NCI-H2107 treated with DMSO at 0.1 percent for 48 hours (cell line): ENCODE results near the gene RIPOR1.
A peak's percentile ranks its signal among the peaks of the same experiment; 100 is the strongest.
"Not testable (repeated sequence)": the region's sequence is repeated elsewhere in the genome, so short reads cannot be mapped to it uniquely, and the experiment has no call there.

Source experiments
- DNase-seq: peaks from one replicate; lab custom pipeline; 2025; ENCODE audit not compliant: unreplicated experiment; lab: John Stamatoyannopoulos, UW

RIPOR1 gene, protein sequence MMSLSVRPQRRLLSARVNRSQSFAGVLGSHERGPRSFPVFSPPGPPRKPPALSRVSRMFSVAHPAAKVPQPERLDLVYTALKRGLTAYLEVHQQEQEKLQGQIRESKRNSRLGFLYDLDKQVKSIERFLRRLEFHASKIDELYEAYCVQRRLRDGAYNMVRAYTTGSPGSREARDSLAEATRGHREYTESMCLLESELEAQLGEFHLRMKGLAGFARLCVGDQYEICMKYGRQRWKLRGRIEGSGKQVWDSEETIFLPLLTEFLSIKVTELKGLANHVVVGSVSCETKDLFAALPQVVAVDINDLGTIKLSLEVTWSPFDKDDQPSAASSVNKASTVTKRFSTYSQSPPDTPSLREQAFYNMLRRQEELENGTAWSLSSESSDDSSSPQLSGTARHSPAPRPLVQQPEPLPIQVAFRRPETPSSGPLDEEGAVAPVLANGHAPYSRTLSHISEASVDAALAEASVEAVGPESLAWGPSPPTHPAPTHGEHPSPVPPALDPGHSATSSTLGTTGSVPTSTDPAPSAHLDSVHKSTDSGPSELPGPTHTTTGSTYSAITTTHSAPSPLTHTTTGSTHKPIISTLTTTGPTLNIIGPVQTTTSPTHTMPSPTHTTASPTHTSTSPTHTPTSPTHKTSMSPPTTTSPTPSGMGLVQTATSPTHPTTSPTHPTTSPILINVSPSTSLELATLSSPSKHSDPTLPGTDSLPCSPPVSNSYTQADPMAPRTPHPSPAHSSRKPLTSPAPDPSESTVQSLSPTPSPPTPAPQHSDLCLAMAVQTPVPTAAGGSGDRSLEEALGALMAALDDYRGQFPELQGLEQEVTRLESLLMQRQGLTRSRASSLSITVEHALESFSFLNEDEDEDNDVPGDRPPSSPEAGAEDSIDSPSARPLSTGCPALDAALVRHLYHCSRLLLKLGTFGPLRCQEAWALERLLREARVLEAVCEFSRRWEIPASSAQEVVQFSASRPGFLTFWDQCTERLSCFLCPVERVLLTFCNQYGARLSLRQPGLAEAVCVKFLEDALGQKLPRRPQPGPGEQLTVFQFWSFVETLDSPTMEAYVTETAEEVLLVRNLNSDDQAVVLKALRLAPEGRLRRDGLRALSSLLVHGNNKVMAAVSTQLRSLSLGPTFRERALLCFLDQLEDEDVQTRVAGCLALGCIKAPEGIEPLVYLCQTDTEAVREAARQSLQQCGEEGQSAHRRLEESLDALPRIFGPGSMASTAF

DNA sequence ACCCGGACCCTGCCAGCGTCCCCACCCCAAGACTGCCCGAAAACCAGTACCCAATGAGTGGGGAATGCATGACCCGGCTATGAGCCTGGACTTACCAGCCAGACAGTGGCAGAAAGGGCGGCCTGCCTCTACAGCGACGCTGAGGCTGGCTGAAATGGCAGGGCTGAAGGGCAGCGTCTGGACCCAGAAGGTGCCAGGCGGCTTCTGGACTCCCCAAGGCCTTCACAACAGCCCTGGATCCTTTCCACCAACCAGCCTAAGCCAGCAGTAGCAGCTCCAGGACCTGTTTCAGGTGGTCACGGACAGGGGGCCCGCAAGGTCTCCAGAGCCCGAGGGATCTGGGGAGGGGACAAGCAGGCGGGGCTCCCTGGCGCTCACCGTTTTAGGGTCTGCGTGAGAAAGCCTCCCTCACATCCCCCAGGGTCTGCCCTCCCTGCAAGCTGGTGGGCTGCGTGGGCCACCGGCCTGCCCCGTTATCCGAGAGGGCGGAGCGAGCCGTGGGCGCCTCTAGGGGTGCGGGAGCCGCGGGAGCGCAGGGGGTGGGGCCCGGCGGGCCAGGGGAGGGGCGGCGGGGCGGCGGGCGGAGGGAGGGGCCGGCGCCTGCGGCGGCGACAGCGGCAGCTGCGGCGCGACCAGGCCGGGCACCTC lies at the start of gene RIPOR1:
Gene RIPOR1, plus strand, starts transcription at position 608 of the 648 bp plus-strand sequence. CDS start 9,618 bp downstream, outside the sequence.
- DNase-seq, result no peak

DNA sequence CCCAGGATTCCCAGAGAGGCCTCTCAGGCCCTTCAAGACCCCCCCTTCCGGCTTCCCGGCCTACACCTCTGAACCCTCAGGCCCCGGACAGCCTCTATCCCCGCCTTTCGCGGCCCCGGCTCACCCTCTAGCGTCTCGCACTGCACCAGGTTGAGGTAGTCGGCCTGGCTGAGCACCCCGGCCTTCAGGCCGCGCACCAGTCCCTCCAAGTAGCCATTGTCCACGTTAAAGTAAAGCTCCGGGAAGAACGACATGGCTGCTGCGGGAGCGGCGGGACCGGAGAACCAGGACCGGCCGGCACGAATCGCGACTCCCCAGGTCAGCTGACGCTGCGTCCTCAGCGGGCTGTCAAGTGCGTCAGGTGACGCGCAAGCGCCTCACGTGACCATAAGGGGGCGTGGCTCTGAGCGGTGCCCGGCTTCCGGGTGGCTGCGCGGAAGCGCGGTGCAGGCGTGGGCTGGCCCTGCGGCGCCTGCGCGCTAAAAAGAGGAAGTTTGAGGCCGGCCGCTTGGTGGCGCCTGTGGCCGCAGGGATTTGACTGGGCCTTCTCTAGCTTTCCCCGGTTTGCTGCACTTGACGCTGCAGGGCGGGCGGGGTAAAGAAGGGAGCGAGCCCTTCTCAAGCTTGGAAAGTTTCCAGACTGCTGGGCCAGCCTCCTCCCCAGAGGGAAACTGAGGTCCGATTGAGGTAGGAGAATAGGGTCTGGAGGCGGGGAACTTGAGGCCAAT lies 47.6 kb upstream of the RIPOR1 start, which contains the start of gene ATP6V0D1:
Gene ATP6V0D1, minus strand, starts transcription at position 325 of the 728 bp plus-strand sequence. Its CDS starts 71 bp downstream, at position 254.
- peak; percentile 83 for DNase-seq

DNA sequence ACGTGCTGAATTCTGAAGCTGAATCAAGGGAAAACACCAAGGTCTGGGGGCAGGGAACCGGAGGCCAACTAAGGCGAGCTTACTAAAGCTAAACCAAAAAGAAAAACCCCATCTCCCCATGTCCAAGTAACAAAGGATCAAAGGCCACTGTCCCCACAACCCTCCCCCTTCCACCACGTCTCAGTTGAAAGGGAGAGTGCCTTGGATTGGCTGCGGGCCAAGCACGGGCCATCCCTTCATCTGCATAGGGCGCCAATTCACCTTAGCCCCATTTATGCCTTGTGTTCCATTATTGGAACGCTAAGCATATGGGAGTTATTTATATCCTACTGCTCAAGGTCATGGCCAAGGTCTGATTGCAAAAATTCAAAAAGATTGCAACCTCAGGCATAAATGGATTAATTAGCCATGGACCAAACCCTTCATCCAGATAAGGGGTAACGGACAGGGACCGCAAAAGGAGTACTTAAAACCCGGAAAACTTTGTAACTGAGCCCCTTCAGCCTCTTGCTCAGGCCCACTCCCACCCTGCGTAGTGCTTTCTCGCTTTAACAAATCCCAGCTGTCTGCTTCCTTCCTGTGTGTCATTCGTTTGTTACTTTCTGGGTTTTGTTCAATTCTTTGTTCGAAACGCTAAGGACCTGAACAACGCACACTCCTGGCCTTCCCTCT lies 46.9 kb upstream of the RIPOR1 start:
- DNase-seq, result peak; percentile 63

DNA sequence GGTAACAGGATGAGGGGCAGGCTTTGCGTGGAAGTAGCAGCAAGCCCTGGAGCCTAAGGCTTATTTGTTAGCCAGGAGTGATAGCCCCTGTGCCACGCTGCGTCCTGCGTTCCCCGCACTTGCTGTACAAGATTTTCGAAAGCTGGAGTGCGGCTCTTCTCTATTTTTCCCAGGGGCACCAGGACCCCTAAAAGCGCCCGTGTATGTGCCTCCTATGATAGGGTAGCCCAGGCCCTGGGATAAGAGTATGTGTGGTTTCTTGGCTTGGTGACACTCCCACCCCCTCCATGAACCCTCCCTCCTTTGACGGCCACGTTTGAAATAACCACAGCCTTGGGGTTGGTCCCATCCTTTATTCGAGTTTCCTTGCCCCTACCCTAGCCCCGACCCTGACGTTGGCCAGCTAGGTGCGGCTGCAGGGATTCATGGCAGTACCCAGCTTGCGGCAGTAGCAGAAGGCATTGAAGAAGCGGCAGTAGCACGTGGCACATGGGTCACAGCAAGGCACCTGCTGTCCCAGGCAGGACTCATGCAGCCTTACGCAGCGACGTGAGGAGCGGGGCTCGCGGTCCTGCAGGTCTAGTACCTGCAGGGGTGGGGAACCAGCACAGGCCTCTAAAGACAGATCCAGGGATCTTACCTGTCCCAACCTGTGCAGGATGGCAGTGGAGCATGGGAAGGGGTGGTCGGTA lies 46.2 kb upstream of the RIPOR1 start:
- DNase-seq, result no peak

- no peak for DNase-seq
Measured at GRCh38 chr16:67483150-67483549, 45.5 kb upstream of the RIPOR1 start, which contains the start of gene AGRP. AGRP (minus strand) TSS chr16:67483547; CDS start chr16:67483398, 149 bp downstream.

DNA sequence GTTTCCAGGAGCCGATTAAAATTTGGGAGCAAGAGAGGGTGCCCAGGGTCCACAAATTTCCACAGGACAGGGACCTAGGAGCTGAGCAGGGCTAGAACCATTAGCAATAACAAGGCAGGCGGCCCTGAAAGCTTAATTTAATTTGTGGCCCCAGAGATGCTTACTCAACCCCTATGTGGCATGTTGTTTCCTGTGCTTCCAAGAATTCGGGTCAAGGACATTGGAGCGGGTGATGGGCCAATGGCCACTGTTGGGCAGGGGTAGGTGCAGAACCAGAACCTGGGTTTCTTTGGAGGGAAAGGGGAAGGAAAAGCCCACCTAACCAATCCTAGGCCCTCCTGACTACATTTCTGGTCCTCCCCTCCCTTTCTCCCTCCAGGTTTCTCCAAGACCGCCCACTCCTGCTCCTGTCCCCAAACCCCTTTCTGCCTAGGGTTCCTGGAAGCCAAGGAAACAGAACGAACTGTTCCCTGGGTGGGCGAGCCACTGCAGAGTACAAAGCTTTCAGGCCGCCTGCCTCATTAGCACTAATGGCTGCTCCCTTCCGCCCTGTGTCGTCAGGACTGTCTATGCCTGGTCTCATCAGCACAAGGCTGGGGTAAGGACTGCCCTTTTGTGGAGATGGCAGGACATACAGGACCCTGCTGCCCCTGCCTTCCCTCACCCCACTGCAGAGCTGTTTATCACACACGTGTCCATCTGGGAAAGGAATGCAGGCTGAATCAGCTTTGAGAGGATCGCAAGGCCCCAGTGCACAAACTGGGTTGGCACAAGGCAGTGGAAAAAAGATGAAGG lies 44.7 kb upstream of the RIPOR1 start:
- DNase-seq, result no peak

DNA sequence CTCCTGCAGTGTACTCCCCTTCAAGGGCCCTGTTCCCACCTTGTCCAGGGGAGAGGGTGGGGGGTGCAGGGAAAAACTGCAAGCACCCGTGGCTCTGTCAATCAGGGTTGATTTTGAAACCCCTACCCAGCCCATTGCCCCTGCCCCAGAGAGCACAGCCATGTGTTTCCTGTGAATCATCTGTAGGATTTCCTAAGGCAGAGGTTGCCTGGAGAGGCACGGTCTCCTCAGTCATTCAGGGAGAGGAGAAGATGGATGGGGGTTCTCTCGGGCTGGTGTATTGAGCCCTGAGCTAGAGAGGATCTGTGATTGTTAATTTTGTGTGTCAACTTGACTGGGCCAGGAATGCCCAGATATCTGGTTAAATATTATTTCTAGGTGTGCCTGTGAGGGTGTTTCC lies 41.8 kb upstream of the RIPOR1 start:
- DNase-seq, result no peak

- DNase-seq, result not testable (repeated sequence)
Measured at GRCh38 chr16:67487561-67487960, 41.1 kb upstream of the RIPOR1 start.

- DNase-seq, result no peak
Measured at GRCh38 chr16:67489401-67490083, 39.1 kb upstream of the RIPOR1 start.

GRCh38 chr16:67490335-67491096 lies 38.1 kb upstream of the RIPOR1 start:
- DNase-seq, result no peak

- no peak for DNase-seq
Measured at GRCh38 chr16:67499106-67499505, 29.5 kb upstream of the RIPOR1 start.

- no peak for DNase-seq
Measured at GRCh38 chr16:67504031-67505021, 24.3 kb upstream of the RIPOR1 start.

- DNase-seq, result no peak
Measured at GRCh38 chr16:67506468-67506867, 22.2 kb upstream of the RIPOR1 start.

DNA sequence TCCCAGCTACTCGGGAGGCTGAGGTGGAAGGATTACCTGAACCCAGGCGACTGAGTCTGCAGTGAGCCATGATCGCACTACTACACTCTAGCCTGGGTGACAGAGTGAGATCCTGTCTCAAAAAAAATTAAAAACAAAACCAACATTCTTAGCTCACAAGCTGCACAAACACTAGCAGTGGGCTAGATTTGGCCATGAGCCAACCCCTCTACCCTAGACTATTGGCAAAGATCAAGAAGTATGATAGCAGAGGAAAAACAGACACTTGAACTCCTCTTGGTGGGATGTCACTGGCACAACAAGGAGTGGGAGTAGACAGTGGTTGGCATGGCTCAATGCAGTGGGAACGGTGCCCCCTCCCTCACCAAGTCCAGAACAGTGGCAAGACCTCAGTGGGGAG lies 19.6 kb upstream of the RIPOR1 start:
- DNase-seq, result no peak

- DNase-seq, result not testable (repeated sequence)
Measured at GRCh38 chr16:67513892-67514291, 14.7 kb upstream of the RIPOR1 start.
